Right kidney (tissue), 1 donor: ENCODE data around the gene FIZ1.
A peak's percentile ranks its signal among the peaks of the same experiment; 100 is the strongest.

ENCODE experiments used
- DNase-seq: peaks from one replicate; pipeline ENCODE4 v3.0.0-alpha.2; 2016

The FIZ1 gene

DNA sequence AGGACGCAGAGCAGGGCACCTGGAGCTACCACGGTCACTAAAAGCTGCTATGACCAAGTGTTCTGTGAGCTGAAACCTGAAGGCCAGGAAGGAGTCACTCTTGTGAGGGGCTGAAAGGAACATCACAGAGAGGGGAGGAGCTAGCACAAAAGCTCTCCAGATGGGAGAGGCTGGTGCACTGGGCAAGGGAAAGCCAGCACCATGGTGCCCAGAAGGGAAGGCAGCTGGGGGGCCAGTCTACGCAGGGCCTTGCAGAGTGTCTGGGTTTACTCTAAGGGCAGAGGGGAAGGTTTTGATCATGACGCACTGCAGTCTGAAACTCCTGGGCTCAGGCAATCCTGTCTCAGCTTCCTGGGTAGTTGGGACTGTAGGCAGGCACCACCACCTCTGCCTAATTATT, 37.4 kb upstream of the FIZ1 start:
- DNase-seq, result no peak

DNA sequence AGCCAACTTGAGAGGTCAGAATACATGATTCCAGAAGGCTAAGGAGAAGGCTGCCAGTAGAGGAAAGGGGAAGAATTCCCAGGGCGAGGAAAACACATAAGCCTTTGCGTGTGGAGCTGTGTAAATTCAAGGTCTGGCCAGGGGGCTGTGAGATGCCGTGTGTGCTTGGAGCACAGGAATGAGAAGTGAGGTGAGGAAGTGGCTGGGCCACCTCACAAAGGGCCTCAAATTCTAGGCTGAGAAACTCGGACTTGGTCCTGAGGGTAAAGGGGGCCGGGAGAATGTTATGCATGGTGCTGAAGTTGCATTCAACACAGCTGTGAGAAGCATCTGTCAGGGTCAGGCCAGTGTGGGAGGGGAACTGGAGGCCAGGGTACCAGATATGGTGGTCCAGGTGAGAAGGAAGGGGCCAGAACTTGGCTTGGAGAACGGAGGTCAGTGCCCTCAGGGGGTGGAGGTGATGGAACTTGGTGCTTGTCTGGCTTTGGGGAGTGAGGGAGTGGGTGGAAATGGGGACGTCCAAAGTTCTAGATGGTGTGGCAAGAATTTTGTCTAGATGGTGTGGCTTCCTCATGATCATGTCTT, 36.6 kb upstream of the FIZ1 start:
- DNase-seq, result no peak

DNA sequence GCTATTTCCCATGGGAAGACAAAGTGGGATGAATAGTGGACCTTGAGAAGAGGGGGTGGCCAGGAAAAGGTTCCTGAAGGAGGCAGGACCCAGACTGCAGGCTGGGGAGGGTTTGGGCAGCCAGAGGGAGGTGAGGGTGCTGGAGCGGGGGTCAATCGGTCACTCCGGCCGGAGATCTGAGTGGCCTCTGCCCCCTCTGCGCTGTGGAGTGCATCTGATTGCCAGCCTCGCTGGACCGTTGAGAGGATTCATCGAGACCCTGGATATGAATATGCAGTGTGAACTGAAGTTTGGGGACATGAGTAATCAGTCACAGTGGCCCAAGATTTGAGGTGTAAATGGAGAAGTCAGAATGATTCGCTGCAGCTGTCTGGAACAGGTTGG, 36.0 kb upstream of the FIZ1 start:
- no peak for DNase-seq

DNA sequence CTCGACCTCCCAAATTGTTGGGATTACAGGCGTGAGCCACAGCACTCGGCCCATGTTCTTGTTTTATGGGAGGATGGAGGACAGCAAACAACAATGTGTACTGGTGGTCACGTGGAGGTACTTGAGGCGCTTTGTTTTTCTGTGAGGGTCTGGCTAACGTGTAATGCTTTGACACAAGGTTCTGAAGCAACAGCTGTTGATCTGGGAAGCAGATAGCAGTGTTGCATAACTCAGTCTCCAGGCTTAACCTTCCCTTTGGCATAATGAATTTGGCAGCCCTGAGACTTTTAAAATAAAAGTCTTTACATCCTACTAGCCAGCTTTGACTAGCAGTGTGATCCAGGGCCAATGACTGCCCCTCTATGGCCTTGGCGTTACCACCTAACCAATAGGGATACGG, 34.5 kb upstream of the FIZ1 start:
- DNase-seq, result no peak

DNA sequence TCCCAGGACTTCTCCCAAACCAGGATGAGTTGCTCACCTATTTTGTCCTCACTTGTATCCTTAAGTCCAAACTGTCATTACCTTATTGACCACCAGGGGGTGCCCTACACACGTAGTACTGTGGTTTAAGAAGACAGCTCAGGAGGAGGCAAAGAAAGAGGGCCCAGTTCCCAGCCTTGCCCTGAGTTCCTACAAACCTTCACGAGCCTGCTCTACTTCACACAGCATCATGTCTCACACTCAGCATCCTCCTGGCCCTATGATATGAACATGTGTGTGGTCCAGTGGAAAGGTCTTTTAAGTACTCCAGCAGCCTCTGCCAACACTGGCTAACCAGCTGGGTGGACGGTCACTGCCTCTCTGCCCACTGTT, 33.1 kb upstream of the FIZ1 start:
- peak; percentile 74 for DNase-seq

DNA sequence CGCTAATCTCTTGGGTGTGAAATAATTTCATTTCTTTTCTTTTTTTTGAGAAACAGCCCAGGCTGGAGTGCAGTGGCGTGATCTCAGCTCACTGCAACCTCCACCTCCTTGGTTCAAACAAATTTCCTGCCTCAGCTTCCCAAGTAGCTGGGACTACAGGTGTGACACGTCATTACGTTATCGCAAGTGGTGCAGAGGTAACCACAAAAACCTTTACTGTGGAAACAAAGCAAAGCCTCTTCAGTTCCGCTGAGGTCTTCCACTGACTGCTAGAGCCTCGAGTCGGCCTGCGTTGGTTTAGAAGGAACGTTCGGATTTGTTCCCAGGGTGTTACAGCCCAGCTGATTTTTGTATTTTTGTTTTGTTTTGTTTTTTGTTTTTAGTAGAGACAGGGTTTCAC, 27.0 kb upstream of the FIZ1 start:
- no peak for DNase-seq

DNA sequence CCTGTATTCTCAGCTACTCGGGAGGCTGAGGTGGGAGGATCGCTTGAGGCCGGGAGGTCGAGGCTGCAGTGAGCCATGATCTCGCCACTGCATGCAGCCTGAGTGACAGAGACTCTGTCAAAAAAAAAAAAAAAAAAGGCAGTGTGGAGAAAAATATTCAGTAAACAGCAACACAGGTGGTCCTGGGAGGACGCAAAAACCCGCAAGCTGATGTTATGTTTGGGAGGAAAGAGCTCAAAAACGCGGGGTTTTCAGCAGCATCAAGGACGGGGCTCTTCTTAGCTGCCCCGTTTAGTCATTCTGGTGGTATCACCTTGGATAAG, 25.6 kb upstream of the FIZ1 start:
- no peak for DNase-seq

DNA sequence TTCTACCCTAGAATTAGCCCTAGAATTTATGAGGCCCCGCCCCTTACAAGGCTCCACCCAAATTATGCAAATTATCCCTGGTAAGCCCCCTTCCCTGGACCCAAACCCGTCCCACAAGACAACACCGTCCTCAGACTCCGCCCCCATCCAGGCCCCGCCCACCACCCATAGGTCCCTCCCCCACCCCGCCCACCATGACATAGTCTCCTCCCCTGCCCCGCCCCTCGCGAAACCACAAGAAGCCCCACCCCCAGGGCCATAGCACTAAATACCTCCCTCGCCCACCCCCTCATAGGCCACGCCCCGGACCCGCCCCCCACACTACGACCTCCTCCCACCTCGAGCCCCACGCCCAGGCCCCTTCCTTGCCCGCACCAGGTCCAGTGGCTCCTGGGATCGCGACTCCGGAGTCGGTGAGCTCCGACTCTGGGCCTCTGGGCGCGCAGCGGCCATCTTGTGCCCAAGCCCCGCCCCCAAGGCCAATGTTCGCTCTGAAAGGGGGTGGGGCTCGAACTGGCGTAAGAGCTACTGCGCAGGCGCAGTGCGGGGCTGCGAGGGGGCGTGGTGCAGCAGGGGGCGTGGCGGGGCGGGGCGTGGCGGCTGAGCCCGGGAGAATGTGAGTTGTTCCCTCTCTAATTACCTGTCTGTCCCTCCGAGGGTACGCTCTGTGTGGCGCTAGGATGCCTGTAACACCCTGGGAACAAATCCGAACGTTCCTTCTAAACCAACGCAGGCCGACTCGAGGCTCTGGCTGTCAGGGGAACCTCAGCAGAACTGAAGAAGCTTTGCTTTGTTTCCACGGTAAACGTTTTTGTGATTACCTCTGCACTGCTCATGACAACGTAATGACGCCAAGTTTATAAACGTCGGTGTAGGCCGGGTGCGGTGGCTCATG, 25.0 kb upstream of the FIZ1 start, which contains the start of gene ZNF784:
Gene ZNF784 (minus strand): TSS at position 458 of the 895 bp plus-strand sequence. CDS start 5 bp downstream, at position 453.
- DNase-seq, result peak; percentile 84

DNA sequence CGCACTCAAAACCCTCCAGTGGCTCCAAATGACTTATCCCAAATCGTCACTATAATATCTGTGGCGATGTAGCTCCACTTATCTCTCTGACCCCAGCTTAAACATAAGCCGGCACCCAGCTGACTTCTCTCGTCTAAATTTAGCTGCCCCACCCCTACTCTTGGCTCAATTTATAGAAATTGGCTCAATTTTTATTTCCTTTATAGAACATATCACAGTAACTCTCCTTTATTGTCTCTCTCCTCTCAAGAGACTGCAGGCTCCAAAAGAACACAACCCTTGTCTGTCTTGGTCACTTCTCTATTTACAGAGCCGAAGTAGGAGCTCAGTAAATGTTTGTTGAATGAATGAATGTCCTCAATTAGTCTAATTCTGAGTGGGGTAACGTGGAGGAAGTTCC, 24.2 kb upstream of the FIZ1 start:
- no peak for DNase-seq

DNA sequence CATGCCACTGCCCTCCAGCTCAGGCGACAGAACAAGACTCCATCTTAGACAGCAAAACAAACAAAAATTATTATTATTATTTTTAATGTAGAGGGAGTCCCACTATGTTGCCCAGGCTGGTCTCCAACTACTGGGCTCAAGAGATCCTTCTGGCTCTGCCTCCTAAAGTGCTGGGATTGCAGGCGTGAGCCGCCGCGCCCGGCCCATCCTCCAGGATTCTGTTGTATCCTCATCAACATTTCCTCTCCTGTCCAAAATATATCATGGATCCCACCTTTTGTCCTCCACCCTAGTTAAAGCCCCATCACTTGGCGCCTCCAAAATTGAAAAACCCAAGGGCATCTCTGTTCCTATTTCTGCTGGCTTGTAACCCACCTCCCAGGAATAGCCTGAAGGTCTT, 23.8 kb upstream of the FIZ1 start:
- DNase-seq, result no peak

DNA sequence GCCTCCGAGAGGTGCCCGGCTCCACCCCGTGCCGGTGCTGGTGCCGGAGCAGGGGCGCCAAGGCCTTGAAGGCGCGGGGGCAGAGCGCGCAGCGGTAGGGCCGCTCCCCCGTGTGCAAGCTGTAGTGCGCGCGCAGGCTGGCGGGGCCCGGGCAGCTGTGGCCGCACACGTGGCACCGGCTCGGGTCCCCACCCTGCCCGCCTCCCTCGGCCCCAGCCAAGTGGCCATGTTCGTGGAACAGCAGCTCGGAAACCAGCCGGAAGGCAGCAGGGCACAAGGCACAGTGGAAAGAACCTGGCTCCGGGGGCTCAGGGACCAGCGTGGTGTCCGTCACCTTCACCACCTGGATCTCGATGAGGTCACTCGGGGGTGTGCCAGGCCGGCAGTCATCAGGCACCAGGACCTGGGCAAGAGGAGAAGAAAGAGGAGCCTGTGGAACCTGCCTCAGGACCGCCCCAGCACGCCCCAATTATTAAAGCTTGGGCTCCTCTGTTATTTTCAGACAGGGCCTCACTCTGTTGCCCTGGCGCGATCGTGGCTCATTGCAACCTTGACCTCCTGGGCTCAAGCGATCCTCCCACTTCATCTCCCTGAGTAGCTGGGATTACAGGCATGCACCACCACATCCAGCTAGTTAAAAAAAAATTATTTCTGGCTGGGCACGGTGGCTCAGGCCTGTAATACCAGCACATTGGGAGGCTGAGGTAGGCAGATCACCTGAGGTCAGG, 23.1 kb upstream of the FIZ1 start:
- no peak for DNase-seq

DNA sequence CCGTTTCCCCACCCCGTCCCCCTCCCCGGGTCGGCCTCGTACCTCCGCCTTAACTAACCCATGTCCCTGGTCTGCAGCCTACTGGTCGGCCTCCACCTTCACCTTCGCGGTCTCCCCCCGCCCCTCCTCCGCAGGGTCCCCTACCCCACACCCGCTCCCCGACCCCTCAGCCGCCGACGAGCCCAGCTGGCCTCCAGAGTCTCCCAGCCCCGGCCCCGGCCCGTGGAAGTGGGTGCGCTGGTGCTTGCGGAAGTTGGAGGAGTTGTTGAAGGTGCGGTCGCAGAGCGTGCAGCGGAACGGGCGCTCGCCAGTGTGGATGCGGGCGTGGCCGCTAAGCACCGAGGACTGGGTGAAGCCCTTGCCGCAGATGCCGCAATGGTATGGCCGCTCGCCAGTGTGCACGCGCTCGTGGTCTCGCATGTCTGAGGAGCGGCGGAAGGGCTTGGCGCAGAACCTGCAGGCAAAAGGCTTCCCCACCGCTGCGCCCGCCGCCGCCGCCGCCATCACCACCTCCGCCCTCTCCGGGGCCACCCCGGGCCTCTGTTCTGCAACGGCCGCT, 22.4 kb upstream of the FIZ1 start:
- no peak for DNase-seq

DNA sequence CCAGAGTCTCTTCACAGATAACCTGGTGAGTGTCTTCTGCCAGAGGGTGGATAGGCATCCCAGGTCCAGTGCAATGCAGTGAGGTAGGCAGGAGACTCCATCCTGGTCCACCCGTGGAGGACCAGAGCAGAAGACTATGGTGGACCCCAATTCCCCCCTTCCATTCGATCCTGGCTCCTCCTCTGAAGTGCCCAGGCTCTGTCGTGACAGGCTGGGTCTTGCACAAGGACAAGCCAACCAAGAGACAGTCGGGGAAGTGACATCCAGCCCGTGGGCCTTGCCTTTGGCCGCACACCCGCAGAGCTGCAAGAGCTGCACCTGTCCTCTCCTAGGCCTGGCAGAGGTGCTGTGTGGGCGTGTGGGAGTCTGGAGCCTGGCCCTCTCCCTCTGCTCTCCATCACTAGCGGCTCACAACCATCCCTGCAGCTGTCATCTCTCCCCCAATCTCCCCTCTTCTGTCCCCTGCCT, 21.9 kb upstream of the FIZ1 start:
- DNase-seq, result no peak

DNA sequence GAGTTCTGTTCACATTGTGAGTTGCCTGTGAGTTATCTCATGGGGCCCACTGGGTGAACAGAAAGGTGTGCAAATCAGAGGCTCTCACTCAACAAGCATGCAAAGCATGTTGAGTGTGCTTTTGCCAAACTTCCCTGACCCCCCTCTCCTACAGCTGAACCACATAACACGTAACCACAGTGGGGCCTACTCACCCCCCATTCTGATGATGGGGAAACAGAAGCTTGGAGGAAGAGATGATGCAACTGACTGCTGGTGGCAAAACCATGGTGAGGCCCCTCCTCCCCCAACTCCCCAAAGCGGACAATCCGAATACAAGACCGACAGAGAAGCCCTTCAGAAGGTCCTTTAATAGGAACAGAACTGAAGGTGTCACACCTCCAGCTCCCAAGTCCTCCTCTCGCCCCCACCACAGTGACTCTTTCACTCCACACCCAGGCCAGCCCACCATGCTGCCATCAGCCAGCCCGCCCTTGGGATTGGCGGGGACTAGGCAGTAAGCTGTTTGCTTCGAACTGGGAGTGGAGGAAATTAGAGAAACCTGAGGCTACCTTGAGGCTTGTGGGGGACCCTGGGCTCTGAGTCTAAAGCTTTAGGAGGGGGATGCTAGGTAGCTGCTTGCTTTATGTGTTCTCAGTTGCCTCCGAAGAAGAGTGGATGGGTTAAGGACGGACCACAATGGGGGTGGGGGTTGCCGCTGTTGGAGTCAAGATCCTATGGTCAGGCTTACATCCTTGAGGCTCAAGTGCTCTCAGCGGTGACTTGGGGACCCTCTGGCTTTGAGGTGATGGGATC, 21.3 kb upstream of the FIZ1 start:
- DNase-seq, result no peak

DNA sequence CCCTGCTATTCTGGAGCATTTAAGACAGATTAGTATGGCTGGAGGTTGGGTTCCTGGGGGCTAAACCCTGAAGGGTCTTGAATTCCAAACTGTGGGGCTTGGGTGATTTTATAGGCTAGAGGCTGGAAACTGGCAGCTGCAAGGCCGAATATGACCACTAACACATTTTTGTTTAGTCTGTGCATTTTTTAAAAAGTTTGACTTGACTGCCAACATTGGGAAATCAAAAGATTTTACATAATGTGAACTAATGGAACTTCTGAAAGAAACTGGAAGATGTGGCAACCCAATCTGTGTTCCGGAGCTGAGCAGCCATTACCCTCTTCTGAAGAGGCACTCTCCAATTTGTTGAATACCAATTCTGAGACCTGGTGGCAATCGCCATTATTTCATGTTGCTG, 20.0 kb upstream of the FIZ1 start:
- DNase-seq, result no peak

DNA sequence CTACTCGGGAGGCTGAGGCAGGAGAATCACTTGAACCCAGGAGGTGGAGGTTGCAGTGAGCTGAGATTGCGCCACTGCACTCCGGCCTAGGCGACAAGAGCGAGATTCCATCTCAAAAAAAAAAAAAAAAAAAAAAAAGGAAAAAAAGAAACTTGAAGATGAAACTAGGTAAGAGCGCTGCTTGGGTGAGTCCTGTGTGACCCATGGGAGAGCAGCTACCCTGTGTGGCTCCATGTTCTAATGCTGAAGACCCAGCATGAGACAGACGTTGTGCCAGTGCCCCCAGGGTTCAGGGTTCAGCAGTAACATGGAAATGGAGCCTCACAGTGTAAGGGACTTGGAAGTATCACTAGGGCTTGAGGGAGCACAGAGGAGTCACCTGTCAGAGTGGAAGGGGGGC, 19.1 kb upstream of the FIZ1 start:
- no peak for DNase-seq

DNA sequence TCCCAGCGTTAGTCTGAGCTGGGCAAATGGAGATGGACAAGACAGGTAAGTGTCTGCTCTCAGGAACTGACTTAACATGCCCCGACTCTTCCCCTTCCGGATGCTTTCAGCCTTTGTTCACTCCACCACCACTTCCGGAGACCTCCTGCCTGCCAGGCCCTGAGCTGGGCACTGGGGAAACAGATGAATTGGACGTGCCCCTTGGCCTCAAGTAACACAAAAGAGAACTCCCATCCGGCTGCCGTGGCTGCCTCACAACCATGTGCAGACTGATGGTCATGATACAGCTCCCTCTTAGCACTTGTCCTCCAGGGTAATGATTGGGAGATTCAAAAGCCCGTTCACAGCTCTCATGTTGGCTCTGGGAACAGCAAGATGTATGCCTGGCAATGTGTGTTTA, 18.1 kb upstream of the FIZ1 start:
- no peak for DNase-seq

DNA sequence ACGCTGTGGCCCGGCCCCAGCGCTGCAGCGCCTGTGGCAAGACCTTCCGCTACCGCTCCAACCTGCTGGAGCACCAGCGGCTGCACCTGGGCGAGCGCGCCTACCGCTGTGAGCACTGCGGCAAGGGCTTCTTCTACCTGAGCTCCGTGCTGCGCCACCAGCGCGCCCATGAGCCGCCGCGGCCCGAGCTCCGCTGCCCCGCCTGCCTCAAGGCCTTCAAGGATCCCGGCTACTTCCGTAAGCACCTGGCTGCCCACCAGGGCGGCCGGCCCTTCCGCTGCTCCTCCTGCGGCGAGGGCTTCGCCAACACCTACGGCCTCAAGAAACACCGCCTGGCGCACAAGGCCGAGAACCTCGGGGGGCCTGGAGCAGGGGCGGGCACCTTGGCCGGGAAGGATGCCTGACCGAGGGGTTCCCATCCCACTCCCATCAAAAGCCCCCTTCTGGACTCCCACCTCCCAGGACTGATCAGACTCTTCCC, 17.1 kb upstream of the FIZ1 start:
- DNase-seq, result no peak

DNA sequence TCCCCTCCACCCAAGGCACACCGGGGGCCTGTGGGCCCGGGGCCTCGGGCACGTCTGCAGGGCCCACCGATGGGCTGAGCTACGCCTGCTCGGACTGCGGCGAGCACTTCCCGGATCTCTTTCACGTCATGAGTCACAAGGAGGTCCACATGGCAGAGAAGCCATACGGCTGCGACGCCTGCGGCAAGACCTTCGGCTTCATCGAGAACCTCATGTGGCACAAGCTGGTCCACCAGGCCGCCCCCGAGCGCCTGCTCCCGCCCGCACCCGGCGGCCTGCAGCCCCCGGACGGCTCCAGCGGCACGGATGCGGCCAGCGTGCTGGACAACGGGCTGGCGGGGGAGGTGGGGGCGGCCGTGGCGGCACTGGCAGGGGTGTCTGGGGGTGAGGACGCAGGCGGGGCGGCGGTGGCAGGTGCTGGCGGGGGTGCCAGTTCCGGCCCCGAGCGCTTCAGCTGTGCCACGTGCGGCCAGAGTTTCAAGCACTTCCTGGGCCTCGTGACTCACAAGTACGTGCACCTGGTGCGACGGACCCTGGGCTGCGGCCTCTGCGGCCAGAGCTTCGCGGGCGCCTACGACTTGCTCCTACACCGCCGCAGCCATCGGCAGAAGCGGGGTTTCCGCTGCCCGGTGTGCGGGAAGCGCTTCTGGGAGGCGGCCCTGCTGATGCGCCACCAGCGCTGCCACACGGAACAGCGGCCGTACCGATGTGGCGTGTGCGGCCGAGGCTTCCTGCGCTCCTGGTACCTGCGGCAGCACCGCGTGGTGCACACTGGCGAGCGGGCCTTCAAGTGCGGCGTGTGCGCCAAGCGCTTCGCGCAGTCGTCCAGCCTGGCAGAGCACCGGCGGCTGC, 16.5 kb upstream of the FIZ1 start:
- DNase-seq, result no peak

DNA sequence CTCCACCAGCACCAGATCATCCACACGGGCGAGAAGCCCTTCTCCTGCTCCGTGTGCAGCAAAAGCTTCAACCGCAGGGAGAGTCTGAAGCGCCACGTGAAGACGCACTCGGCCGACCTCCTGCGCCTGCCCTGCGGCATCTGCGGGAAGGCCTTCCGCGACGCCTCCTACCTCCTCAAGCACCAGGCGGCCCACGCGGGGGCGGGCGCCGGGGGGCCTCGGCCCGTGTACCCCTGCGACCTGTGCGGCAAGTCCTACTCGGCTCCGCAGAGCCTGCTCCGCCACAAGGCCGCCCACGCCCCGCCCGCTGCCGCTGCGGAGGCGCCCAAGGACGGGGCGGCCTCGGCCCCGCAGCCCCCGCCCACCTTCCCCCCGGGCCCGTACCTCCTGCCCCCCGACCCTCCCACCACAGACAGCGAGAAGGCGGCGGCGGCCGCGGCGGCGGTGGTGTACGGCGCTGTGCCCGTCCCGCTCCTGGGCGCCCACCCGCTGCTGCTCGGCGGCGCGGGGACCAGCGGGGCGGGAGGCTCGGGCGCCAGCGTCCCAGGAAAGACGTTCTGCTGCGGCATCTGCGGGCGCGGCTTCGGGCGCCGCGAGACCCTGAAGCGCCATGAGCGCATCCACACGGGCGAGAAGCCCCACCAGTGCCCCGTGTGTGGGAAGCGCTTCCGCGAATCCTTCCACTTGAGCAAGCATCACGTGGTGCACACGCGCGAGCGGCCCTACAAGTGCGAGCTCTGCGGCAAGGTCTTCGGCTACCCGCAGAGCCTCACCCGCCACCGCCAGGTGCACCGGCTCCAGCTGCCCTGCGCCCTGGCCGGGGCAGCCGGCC, 15.6 kb upstream of the FIZ1 start:
- DNase-seq, result no peak
